ENCODE results near the gene EML4. TPM values are rescaled to one million over a fixed set of nuclear protein-coding genes. Genes with fewer than 3 reads are reported as not detected.

Gene EML4
- total RNA-seq, 1 experiment from 2014 or later: 31.2 TPM

DNA sequence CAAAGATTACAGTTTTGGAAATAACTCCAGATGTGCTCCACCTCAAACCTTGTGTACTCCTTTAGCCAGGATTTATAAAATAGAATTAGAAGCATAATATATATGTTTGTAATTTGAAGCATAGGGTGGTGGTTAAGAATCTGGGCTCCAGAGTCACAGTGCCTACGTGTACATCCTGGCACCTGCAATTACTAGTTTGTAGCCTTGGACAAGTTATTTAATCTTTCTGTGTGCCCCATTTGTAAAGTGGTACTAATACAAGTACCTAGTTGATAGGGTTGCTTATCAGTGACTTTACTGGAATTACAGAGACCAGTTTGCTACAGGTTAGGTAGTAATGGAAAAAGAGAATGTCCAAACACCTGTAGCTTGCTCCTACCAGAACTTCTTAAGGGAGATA is 28.6 kb downstream of the EML4 start:
- no peaks in the 10 kb centered on the region for H3K4me1 Mint-ChIP-seq (ENCODE audit: insufficient read depth, unreplicated experiment)
- TF ChIP-seq, protein P1, sequence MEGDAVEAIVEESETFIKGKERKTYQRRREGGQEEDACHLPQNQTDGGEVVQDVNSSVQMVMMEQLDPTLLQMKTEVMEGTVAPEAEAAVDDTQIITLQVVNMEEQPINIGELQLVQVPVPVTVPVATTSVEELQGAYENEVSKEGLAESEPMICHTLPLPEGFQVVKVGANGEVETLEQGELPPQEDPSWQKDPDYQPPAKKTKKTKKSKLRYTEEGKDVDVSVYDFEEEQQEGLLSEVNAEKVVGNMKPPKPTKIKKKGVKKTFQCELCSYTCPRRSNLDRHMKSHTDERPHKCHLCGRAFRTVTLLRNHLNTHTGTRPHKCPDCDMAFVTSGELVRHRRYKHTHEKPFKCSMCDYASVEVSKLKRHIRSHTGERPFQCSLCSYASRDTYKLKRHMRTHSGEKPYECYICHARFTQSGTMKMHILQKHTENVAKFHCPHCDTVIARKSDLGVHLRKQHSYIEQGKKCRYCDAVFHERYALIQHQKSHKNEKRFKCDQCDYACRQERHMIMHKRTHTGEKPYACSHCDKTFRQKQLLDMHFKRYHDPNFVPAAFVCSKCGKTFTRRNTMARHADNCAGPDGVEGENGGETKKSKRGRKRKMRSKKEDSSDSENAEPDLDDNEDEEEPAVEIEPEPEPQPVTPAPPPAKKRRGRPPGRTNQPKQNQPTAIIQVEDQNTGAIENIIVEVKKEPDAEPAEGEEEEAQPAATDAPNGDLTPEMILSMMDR (IDR thresholded peaks at IDR 0.05; ENCODE audit: unreplicated experiment): no peak
- intact Hi-C loops (cut with micrococcal nuclease): no loop called here
- no peaks in the 10 kb centered on the region for H3K27me3 Mint-ChIP-seq (ENCODE audit: insufficient read depth, unreplicated experiment)
- H3K27ac Mint-ChIP-seq (ENCODE audit: low read depth, unreplicated experiment): no peak overlapping the region
- no peaks in the 10 kb centered on the region for H3K36me3 Mint-ChIP-seq (ENCODE audit: insufficient read depth, unreplicated experiment)
- no peak overlapping the region for H3K4me3 Mint-ChIP-seq (ENCODE audit: unreplicated experiment)
- POLR2A ChIA-PET: interaction anchor here (1.6 kb wide), 1 partner anchor 10 kb away, joined by 5 read pairs; no protein-coding TSS in a partner anchor
- CTCF ChIA-PET: no interaction called here
- DNase-seq (ENCODE audit: unreplicated experiment): no peak
- BruUV-seq (replicated peaks): no TSS peak
- no peaks in the 10 kb centered on the region for H3K9me3 Mint-ChIP-seq (ENCODE audit: unreplicated experiment)

DNA sequence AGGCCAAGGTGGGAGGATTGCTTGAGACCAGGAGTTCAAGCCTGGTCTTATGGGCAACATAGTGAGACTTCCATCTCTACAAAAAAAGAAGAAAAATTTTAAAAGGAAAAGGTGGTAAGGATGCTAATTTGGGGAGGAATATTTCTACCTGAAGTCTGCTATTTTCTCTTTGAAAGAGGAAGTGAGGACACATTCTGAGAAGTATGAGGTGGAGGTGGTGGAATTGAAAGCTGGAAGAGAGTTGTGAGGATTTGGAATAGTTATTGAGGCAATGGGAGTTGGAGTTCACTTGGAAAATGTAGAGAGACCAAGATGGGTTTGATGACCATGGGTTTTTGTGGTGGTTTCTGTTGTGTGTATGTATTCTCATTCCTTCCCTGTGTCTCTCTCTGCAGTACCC is 29.3 kb downstream of the EML4 start:
- Mint-ChIP-seq H3K9me3 (ENCODE audit: unreplicated experiment) (no peaks in the 10 kb centered on the region), H3K4me1 (ENCODE audit: insufficient read depth, unreplicated experiment) (no peaks in the 10 kb centered on the region), H3K27ac (ENCODE audit: low read depth, unreplicated experiment) (no peak overlapping the region), H3K36me3 (ENCODE audit: insufficient read depth, unreplicated experiment) (no peaks in the 10 kb centered on the region), H3K27me3 (ENCODE audit: insufficient read depth, unreplicated experiment) (no peaks in the 10 kb centered on the region), H3K4me3 (ENCODE audit: unreplicated experiment) (no peak overlapping the region)
- BruUV-seq (replicated peaks): no TSS peak
- intact Hi-C loops (cut with micrococcal nuclease): no loop called here
- DNase-seq (ENCODE audit: unreplicated experiment): no peak
- ChIA-PET POLR2A (interaction anchor here (1.6 kb wide), 1 partner anchor 9 kb away, joined by 5 read pairs; no protein-coding TSS in a partner anchor), CTCF (interaction anchor here (0.6 to 1.0 kb wide), 2 partner anchors 15 to 165 kb away, joined by 3 to 5 read pairs; no protein-coding TSS in a partner anchor)
- TF ChIP-seq, protein P1 (IDR thresholded peaks at IDR 0.05; ENCODE audit: unreplicated experiment): no peak

DNA sequence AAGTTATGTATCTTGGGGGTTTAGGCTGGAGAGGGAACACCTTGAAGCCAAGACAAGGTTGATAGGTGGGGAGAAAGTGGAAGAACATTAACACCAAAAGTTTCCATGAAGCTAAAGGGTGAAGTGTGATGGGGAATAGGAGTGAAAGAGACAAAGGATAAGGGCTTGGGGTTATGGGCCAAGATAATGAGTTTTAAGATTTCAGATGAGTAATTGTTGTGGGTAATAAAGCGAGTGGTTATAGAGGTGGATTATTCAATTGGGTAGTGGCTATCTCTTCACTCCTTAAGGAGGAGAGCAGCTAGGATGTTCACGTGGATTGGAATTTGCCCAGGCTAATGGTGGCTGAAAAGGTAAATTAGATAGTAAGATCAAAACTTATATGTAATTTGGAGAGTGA is 29.8 kb downstream of the EML4 start:
- H3K36me3 Mint-ChIP-seq (ENCODE audit: insufficient read depth, unreplicated experiment): no peaks in the 10 kb centered on the region
- BruUV-seq (replicated peaks): no TSS peak
- H3K27ac Mint-ChIP-seq (ENCODE audit: low read depth, unreplicated experiment): no peak overlapping the region
- ChIA-PET POLR2A (interaction anchor here (1.6 kb wide), 1 partner anchor 8 kb away, joined by 5 read pairs; no protein-coding TSS in a partner anchor), CTCF (interaction anchor here (0.6 to 1.0 kb wide), 3 partner anchors 13 to 165 kb away, joined by 3 to 5 read pairs (median 3); no protein-coding TSS in a partner anchor)
- intact Hi-C loops (cut with micrococcal nuclease): no loop called here
- no peak overlapping the region for H3K4me3 Mint-ChIP-seq (ENCODE audit: unreplicated experiment)
- TF ChIP-seq, protein P1 (IDR thresholded peaks at IDR 0.05; ENCODE audit: unreplicated experiment): no peak
- DNase-seq (ENCODE audit: unreplicated experiment): no peak
- no peaks in the 10 kb centered on the region for H3K27me3 Mint-ChIP-seq (ENCODE audit: insufficient read depth, unreplicated experiment)
- no peaks in the 10 kb centered on the region for H3K4me1 Mint-ChIP-seq (ENCODE audit: insufficient read depth, unreplicated experiment)
- no peaks in the 10 kb centered on the region for H3K9me3 Mint-ChIP-seq (ENCODE audit: unreplicated experiment)

DNA sequence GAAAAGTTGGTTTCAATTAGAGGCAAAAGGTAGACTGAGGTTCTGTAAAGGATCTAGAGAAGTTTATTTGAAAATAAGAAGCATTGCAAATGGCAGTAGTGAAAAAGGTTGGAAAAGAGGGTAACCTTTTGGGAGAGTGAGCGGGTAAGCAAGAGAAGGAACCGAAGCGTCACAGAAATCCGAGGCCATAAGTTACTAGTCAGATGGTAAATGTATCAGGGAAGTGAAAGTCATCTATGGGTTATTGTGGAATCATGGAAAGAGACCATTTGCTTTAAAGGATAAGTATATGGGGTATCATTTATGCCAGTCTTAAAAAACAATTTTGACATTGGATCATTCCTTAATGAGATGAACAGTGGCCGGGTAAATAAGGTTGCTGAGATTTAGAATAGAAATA is 30.5 kb downstream of the EML4 start:
- Mint-ChIP-seq H3K36me3 (ENCODE audit: insufficient read depth, unreplicated experiment) (no peaks in the 10 kb centered on the region), H3K4me1 (ENCODE audit: insufficient read depth, unreplicated experiment) (no peaks in the 10 kb centered on the region), H3K9me3 (ENCODE audit: unreplicated experiment) (no peaks in the 10 kb centered on the region), H3K27me3 (ENCODE audit: insufficient read depth, unreplicated experiment) (no peaks in the 10 kb centered on the region), H3K4me3 (ENCODE audit: unreplicated experiment) (no peak overlapping the region), H3K27ac (ENCODE audit: low read depth, unreplicated experiment) (no peak overlapping the region)
- TF ChIP-seq, protein P1 (IDR thresholded peaks at IDR 0.05; ENCODE audit: unreplicated experiment): no peak
- no peak for DNase-seq (ENCODE audit: unreplicated experiment)
- POLR2A ChIA-PET: interaction anchor here (1.6 kb wide), 1 partner anchor 8 kb away, joined by 5 read pairs; no protein-coding TSS in a partner anchor
- CTCF ChIA-PET: interaction anchor here (0.6 kb wide), 1 partner anchor 12 kb away, joined by 3 read pairs; no protein-coding TSS in a partner anchor
- BruUV-seq (replicated peaks): no TSS peak
- intact Hi-C loops (cut with micrococcal nuclease): no loop called here

All from MCF 10A (cell line).